NCI-H146 treated with DMSO at 0.1 percent for 48 hours (cell line): ENCODE measurements around the gene FOXP1.

Experiments used
- DNase-seq: peaks from one replicate; lab custom pipeline; 2025; ENCODE audit not compliant: unreplicated experiment; lab: John Stamatoyannopoulos, UW

Gene FOXP1

GRCh38 chr3:71195492-71195891, 388.0 kb downstream of the FOXP1 start:
- DNase-seq: peak; percentile 82

- DNase-seq: peak; percentile 43
Measured at GRCh38 chr3:71194785-71195184, 388.7 kb downstream of the FOXP1 start.

DNA sequence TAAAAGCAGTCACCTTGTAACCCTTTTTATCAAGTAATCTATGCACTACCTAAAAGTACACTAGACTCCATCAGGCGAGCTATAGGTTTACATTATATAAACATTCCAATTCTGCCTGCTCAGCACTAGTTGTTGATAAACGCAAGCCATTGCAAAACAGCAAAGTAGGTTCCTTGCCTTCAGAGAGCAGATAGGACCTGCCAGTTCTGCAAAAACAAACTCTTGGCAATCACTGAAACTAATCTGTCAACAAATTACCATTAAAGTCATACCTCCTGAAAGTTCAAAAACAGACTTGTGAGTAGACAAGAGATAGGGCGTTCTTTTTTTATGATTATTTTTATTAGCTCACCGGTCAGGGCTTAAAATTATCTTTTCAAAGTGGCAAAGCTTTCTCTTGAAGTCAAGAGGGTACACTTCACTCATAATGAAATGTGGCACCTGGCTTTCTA, 392.5 kb downstream of the FOXP1 start:
- no peak for DNase-seq

- DNase-seq: no peak
Measured at GRCh38 chr3:71189480-71189879, 394.0 kb downstream of the FOXP1 start.

- DNase-seq: no peak
Measured at GRCh38 chr3:71187715-71188114, 395.8 kb downstream of the FOXP1 start.

- no peak for DNase-seq
Measured at GRCh38 chr3:71186801-71187200, 396.7 kb downstream of the FOXP1 start.

- DNase-seq: no peak
Measured at GRCh38 chr3:71185733-71186455, 397.6 kb downstream of the FOXP1 start.

DNA sequence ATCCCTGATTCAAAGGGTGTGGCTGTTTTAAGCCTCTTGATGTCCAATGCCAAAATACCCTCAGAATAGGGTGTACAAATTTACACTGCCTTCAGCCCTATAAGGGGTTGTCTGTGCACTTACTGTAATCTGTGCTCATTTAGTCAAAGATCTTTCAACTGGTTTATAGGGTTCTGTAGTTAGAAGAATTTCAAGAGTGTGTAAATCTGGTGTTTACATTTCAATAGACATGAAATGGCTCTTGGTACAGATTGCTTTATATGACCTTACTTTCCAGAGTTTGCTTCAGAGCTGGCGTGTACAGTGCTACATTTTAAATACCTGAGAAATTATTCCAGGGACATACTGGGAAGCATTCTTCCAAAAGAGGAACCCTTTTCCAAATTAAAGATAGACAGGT, 399.3 kb downstream of the FOXP1 start:
- no peak for DNase-seq

GRCh38 chr3:71183549-71183948, 400.0 kb downstream of the FOXP1 start:
- DNase-seq: no peak

- peak; percentile 39 for DNase-seq
Measured at GRCh38 chr3:71180524-71180923, 403.0 kb downstream of the FOXP1 start.

DNA sequence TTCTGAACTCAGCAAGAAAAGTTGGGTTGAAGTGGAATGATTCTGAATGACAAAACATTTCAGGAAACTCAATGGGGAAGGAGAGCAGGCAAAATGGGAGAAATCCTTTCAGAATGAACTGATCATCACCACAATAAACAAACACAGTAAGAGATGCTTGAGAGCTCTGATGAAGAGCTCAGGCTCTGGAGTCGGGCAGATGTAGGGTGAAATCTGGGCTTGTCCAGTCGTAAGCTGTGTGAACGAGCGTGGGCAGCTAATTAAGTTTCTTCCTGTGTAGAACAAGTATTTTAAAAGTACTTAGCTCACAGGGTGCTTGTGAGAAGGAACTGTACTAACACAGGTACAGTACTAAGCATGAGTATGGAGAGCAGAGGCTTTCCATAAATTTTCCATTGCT, 406.2 kb downstream of the FOXP1 start:
- no peak for DNase-seq

- no peak for DNase-seq
Measured at GRCh38 chr3:71176366-71176765, 407.2 kb downstream of the FOXP1 start.

- DNase-seq: no peak
Measured at GRCh38 chr3:71175691-71176365, 407.7 kb downstream of the FOXP1 start.

DNA sequence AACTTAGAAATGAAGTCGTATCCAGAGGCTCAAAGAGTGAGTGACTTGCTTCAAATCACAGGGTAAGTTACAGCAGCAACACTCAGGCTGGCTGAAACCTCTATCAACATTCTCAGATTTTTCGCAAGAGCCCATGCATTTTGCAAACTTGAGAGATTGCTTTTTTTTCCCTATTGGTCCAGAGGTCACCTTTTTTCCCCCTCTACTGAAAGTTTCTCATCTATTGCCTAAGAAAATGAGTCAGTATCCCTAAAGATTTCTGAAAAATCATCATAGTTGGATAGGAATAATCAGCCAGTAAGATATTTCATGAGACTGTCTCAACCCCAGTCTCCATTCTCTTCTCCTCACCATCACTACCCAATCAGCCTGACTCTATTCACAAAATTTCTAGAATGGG, 410.6 kb downstream of the FOXP1 start:
- no peak for DNase-seq

- no peak for DNase-seq
Measured at GRCh38 chr3:71172189-71172588, 411.3 kb downstream of the FOXP1 start.

- DNase-seq: no peak
Measured at GRCh38 chr3:71171247-71171646, 412.3 kb downstream of the FOXP1 start.

DNA sequence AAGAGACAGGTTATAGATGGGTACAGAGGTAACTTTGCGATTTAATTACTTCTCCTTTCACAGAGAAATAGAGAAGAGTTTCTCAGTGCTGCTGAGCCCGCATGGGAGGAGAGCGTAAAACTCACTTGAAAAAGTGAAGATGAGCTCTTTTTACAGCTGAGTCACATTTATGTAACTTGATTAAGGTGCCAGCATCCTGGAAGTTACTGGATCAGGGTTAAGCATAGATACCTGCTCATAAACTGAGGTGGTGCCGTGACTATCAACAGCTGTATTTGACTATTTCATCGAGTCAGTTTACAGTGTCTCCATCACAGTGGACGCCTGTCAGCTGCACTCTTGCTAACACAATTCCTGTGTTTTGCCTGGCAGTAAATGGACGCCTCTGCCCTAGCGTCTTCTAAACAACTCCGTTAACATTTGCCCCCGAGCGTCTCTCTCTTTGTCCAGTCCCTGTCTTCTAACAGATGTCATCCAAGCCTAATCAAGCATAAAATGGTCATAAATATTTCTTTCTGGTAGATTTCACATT, 414.6 kb downstream of the FOXP1 start:
- DNase-seq: peak; percentile 73

DNA sequence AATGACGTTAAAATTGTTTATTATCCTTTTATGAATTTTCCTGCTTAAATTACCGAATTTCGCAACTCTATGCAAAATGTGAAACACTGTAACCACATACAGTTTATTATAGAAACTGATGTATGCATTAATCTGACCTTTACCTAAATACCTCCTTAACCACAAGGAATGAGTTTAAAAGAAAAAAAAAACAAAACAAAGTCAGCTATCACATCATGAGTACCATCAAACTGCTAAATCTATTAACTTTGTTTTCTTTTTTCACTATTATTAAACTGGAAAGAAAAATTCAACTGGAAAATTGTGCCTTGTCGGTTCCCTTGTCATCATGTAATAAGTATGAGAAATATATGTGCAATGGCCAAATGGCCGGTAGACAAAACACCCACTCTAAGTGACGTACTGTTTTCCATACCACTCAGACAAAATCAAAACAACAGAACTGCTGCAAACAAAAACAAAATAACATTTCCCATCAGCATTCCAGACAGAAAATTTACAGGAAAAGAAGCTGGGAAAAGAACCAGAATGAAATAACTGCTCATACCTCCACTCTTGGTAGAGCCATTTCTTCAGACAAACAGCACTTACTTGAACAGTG, 415.3 kb downstream of the FOXP1 start:
- DNase-seq: no peak

GRCh38 chr3:71166339-71167240, 416.9 kb downstream of the FOXP1 start:
- no peak for DNase-seq

GRCh38 chr3:71164881-71165280, 418.6 kb downstream of the FOXP1 start:
- DNase-seq: no peak
